H9 (cell line): ENCODE data around the gene MATN1. TPM values are rescaled to one million over a fixed set of nuclear protein-coding genes. Genes with fewer than 3 reads are reported as not detected.

Experiments used
- DNase-seq: peaks from one replicate; pipeline ENCODE4 v3.0.0-alpha.2; 2017
- H2AFZ ChIP-seq: one replicate; pipeline ENCODE4 v1.6.1; 2013; ENCODE audit warnings: mild to moderate bottlenecking, low read length, control low read depth, moderate library complexity
- H2AK5ac ChIP-seq: 2 replicates; pipeline ENCODE4 v1.6.1; 2013; ENCODE audit warnings: low read length, control low read depth, mixed read lengths; ENCODE audit not compliant: insufficient read length
- H2BK120ac ChIP-seq: one replicate; pipeline ENCODE4 v1.6.1; 2013; ENCODE audit warnings: low read depth, mild to moderate bottlenecking, low read length, control low read depth, inconsistent platforms; ENCODE audit not compliant: poor library complexity, severe bottlenecking
- H2BK12ac ChIP-seq: 2 replicates; pipeline ENCODE4 v1.6.1; 2013; ENCODE audit warnings: low read length, control low read depth, mixed read lengths, low read depth; ENCODE audit not compliant: insufficient read length
- H2BK15ac ChIP-seq: 2 replicates; pipeline ENCODE4 v1.6.1; 2013; ENCODE audit warnings: low read depth, low read length, control low read depth
- H2BK20ac ChIP-seq: one replicate; pipeline ENCODE4 v1.6.1; 2013; ENCODE audit warnings: low read depth, mild to moderate bottlenecking, low read length, control low read depth, inconsistent platforms; ENCODE audit not compliant: poor library complexity, severe bottlenecking
- H2BK5ac ChIP-seq: 2 replicates; pipeline ENCODE4 v1.6.1; 2013; ENCODE audit warnings: low read length, control low read depth, mixed read lengths; ENCODE audit not compliant: insufficient read length
- H3K14ac ChIP-seq: 2 replicates; pipeline ENCODE4 v1.6.1; 2013; ENCODE audit warnings: low read length, control low read depth; ENCODE audit not compliant: insufficient read depth
- H3K18ac ChIP-seq: 2 replicates; pipeline ENCODE4 v1.6.1; 2013; ENCODE audit warnings: low read depth, mild to moderate bottlenecking, mixed read lengths, low read length, control low read depth; ENCODE audit not compliant: insufficient read length
- H3K23ac ChIP-seq: 2 replicates; pipeline ENCODE4 v1.6.1; 2013; ENCODE audit warnings: low read length, control low read depth, mixed read lengths, low read depth; ENCODE audit not compliant: insufficient read length
- H3K23me2 ChIP-seq: 2 replicates; pipeline ENCODE4 v1.6.1; 2013; ENCODE audit warnings: low read depth, mild to moderate bottlenecking, mixed read lengths, low read length, control low read depth; ENCODE audit not compliant: insufficient read length, poor library complexity, severe bottlenecking
- H3K27ac ChIP-seq: 2 replicates; pipeline ENCODE4 v1.5.1; 2013; ENCODE audit warnings: low read length, control low read depth, mixed read lengths, low read depth; ENCODE audit not compliant: insufficient read length
- H3K27me3 ChIP-seq: 2 replicates; pipeline ENCODE4 v1.6.1; 2013; ENCODE audit warnings: low read length, control low read depth, inconsistent platforms; ENCODE audit not compliant: insufficient read depth
- H3K4ac ChIP-seq: 2 replicates; pipeline ENCODE4 v1.6.1; 2013; ENCODE audit warnings: low read depth, mild to moderate bottlenecking, control low read depth, inconsistent platforms, low read length, moderate library complexity
- H3K4me1 ChIP-seq: 2 replicates; pipeline ENCODE4 v1.6.1; 2013; ENCODE audit warnings: low read length, control low read depth, inconsistent platforms; ENCODE audit not compliant: insufficient read depth
- H3K4me2 ChIP-seq: 2 replicates; pipeline ENCODE4 v1.6.1; 2013; ENCODE audit warnings: low read length, control low read depth, mixed read lengths; ENCODE audit not compliant: insufficient read length, insufficient read depth
- H3K56ac ChIP-seq: 2 replicates; pipeline ENCODE4 v1.6.1; 2013; ENCODE audit warnings: low read depth, mild to moderate bottlenecking, mixed read lengths, low read length, control low read depth; ENCODE audit not compliant: insufficient read length
- H3K79me1 ChIP-seq: 2 replicates; pipeline ENCODE4 v1.6.1; 2013; ENCODE audit warnings: low read depth, mild to moderate bottlenecking, moderate library complexity, low read length, control low read depth, inconsistent platforms; ENCODE audit not compliant: insufficient read depth, poor library complexity, severe bottlenecking
- H3K79me2 ChIP-seq: 2 replicates; pipeline ENCODE4 v1.6.1; 2013; ENCODE audit warnings: low read length, control low read depth, inconsistent platforms; ENCODE audit not compliant: insufficient read depth
- H3K9ac ChIP-seq: 2 replicates; pipeline ENCODE4 v1.6.1; 2013; ENCODE audit warnings: low read length, control low read depth, mixed read lengths; ENCODE audit not compliant: insufficient read length; ENCODE audit errors: extremely low read depth
- H3K9me3 ChIP-seq: one replicate; pipeline ENCODE4 v1.6.1; 2013; ENCODE audit warnings: low read depth, low read length, inconsistent platforms; ENCODE audit not compliant: control insufficient read depth
- H3T11ph ChIP-seq: one replicate; pipeline ENCODE4 v1.6.1; 2013; ENCODE audit warnings: mild to moderate bottlenecking, low read length, control low read depth, inconsistent platforms
- H4K20me1 ChIP-seq: one replicate; pipeline ENCODE4 v1.6.1; 2013; ENCODE audit not compliant: control insufficient read depth, insufficient read length, insufficient read depth
- H4K5ac ChIP-seq: 2 replicates; pipeline ENCODE4 v1.6.1; 2013; ENCODE audit warnings: low read depth, mild to moderate bottlenecking, mixed read lengths, low read length, control low read depth; ENCODE audit not compliant: insufficient read length
- H4K8ac ChIP-seq: replicated peaks from 2 replicates; pipeline ENCODE4 v1.6.1; 2013; ENCODE audit warnings: low read length, control low read depth, mixed read lengths, low read depth; ENCODE audit not compliant: insufficient read length
- H4K91ac ChIP-seq: 2 replicates; pipeline ENCODE4 v1.6.1; 2013; ENCODE audit warnings: low read depth, mild to moderate bottlenecking, moderate library complexity, mixed read lengths, low read length, control low read depth; ENCODE audit not compliant: insufficient read length
- H3K27ac Mint-ChIP-seq, 3 experiments: 2 replicates in 2 of 3; 3 replicates in 1 of 3; pipeline ENCODE4 v1.8.0; 2020 to 2021; ENCODE audit warnings: mixed read lengths in 3 of 3, mild to moderate bottlenecking in 1 of 3, moderate library complexity in 1 of 3
- H3K27me3 Mint-ChIP-seq: 2 replicates; pipeline ENCODE4 v1.8.0; 2021; ENCODE audit warnings: low read depth, mild to moderate bottlenecking, moderate library complexity, mixed read lengths
- H3K36me3 Mint-ChIP-seq, 3 experiments: 2 replicates in 2 of 3; 3 replicates in 1 of 3; pipeline ENCODE4 v1.8.0; 2020 to 2021; ENCODE audit warnings: low read depth in 3 of 3, mixed read lengths in 3 of 3; ENCODE audit not compliant: insufficient read depth in 1 of 3
- H3K4me1 Mint-ChIP-seq, 2 experiments: 2 replicates each; pipeline ENCODE4 v1.8.0; 2020; ENCODE audit warnings: mixed read lengths in 2 of 2
- H3K4me3 Mint-ChIP-seq, 2 experiments: 2 replicates in 1 of 2; 3 replicates in 1 of 2; pipeline ENCODE4 v1.8.0; 2020 to 2021; ENCODE audit warnings: mild to moderate bottlenecking in 2 of 2, mixed read lengths in 2 of 2, moderate library complexity in 1 of 2
- H3K9me3 Mint-ChIP-seq, 2 experiments: 2 replicates in 1 of 2; 3 replicates in 1 of 2; pipeline ENCODE4 v1.8.0; 2020; ENCODE audit warnings: mild to moderate bottlenecking in 2 of 2, mixed read lengths in 2 of 2, moderate library complexity in 1 of 2
- WGBS: extraction: QIAGEN DNeasy Blood & Tissue Kit; methylation state at CpG from one replicate; pipeline ENCODE4 v1.1.7; 2013; ENCODE audit warnings: missing lambda C conversion rate, low lambda C conversion rate, mixed read lengths; ENCODE audit not compliant: insufficient read length; ENCODE audit errors: extremely low coverage; 5-methylcytosine and 5-hydroxymethylcytosine counted together
- total RNA-seq: library from RNA; stranded (reverse); gene quantifications from 2 replicates; pipeline ENCODE4 v1.2.1, GENCODE V29; 2021
- TF ChIP-seq, protein P1 (sequence below): fragments of 200-600 bp; sonication (generic); conservative IDR thresholded peaks from 3 replicates; pipeline ENCODE4 v1.8.0; 2021; ENCODE audit warnings: antibody characterized with exemption, mild to moderate bottlenecking

Gene MATN1
- total RNA-seq, 1 experiment from 2014 or later: not detected

DNA sequence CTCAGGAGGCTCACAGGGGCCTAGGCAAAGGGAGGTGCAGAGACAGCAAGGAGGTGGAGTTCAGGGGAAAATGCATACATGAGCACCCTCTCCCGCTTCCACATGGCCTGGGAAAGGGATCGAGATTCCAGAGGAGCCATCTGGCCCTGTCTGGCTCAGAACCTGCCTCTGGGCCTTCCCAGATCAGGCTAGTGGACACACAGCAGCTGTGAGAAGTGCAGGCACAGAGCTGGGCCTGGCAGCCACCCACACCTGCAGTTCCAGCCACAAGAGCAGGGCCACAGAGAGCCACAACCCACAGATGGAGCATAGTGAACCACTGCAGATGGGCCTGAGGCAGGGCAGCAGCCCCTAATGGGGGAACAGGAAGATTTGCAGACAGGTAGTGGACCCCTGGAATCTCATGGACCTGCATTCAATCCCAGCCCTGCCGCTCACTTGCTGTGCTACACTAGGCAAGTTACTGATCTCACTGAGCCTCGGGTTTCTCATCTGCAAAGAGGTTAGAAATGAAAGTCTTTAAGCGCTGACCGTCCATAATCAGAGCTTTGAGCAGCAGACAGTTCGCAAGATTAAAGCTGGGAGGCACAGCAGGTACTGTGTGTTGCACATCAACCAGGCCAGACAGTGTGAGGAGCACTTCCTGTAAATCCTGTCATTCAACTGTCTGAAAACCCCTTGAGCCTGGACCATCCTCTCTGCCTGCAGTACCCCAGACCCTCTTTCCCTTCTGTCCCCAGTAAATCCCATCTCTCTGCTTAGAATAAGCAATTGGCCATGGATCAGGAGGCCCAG is 58.0 kb downstream of the MATN1 start:
- Mint-ChIP-seq H3K27ac (no peak overlapping the region; a peak in 2 of 7 replicates), H3K4me1 (peaks cover 14 to 29% of the 10 kb centered on the region in 2 experiments), H3K9me3 (no peaks in the 10 kb centered on the region), H3K27me3 (no peaks in the 10 kb centered on the region; the same call in 1 of the 2 replicates), H3K36me3 (no peaks in the 10 kb centered on the region), H3K4me3 (no peak overlapping the region)
- Histone ChIP-seq H2BK15ac (no peak overlapping the region), H3T11ph (no peak overlapping the region), H3K18ac (no peak overlapping the region), H4K91ac (no peak overlapping the region), H2BK120ac (no peak overlapping the region), H3K79me1 (no peaks in the 10 kb centered on the region), H2BK5ac (no peak overlapping the region), H3K14ac (no peak overlapping the region; the same call in 1 of the 2 replicates), H3K9me3 (no peaks in the 10 kb centered on the region), H3K27ac (no peak overlapping the region), H3K23me2 (no peaks in the 10 kb centered on the region), H3K56ac (no peak overlapping the region), H2AK5ac (no peak overlapping the region), H3K79me2 (no peaks in the 10 kb centered on the region), H2BK20ac (no peak overlapping the region), H3K27me3 (no peaks in the 10 kb centered on the region), H4K5ac (no peak overlapping the region), H2BK12ac (no peak overlapping the region), H3K4me1 (peaks cover 4% of the 10 kb centered on the region; the same call in 1 of the 2 replicates), H4K20me1 (no peaks in the 10 kb centered on the region), H4K8ac (no peak overlapping the region), H2AFZ (no peak overlapping the region), H3K23ac (no peak overlapping the region), H3K4ac (no peak overlapping the region), H3K9ac (no peak overlapping the region), H3K4me2 (no peak overlapping the region)
- no peak for DNase-seq
- TF ChIP-seq, protein P1, sequence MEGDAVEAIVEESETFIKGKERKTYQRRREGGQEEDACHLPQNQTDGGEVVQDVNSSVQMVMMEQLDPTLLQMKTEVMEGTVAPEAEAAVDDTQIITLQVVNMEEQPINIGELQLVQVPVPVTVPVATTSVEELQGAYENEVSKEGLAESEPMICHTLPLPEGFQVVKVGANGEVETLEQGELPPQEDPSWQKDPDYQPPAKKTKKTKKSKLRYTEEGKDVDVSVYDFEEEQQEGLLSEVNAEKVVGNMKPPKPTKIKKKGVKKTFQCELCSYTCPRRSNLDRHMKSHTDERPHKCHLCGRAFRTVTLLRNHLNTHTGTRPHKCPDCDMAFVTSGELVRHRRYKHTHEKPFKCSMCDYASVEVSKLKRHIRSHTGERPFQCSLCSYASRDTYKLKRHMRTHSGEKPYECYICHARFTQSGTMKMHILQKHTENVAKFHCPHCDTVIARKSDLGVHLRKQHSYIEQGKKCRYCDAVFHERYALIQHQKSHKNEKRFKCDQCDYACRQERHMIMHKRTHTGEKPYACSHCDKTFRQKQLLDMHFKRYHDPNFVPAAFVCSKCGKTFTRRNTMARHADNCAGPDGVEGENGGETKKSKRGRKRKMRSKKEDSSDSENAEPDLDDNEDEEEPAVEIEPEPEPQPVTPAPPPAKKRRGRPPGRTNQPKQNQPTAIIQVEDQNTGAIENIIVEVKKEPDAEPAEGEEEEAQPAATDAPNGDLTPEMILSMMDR: no peak
- no CpG with 5 or more reads among the region's 7 CpGs for WGBS
